Heart left ventricle (tissue), 16 donors: ENCODE data around the gene NUCB1. TPM values are rescaled to one million over a fixed set of nuclear protein-coding genes. Genes with fewer than 3 reads are reported as not detected.

ENCODE experiments used
- ATAC-seq, 4 donors: fragments of 200-7000 bp; cut with Tn5 transposase; one replicate each; pipeline ENCODE4 v1.9.1; 2020 to 2022; ENCODE audit warnings: moderate library complexity in 4 of 4, mild to moderate bottlenecking in 3 of 4, moderate number of reproducible peaks in 1 of 4
- DNase-seq, 5 donors: peaks; one replicate each; pipeline ENCODE4 v3.0.0-alpha.2; 2020
- H3K27ac ChIP-seq, 12 donors: fragments of 200-600 bp; sonication (generic) in 4 of 12; one replicate each; pipeline versions ENCODE4 v1.5.0 to v1.8.0; 2016 to 2022; ENCODE audit warnings: mild to moderate bottlenecking in 2 of 12
- H3K27me3 ChIP-seq, 9 donors: fragments of 200-600 bp; sonication (generic) in 2 of 9; one replicate each; pipeline versions ENCODE4 v1.5.1 to v1.8.0; 2016 to 2022; ENCODE audit warnings: mild to moderate bottlenecking in 3 of 9
- H3K36me3 ChIP-seq, 9 donors: fragments of 200-600 bp; sonication (generic) in 2 of 9; one replicate each; pipeline versions ENCODE4 v1.5.0 to v1.8.0; 2018 to 2022; ENCODE audit warnings: mild to moderate bottlenecking in 2 of 9
- H3K4me1 ChIP-seq, 12 donors: fragments of 200-600 bp; sonication (generic) in 4 of 12; one replicate each; pipeline versions ENCODE4 v1.5.0 to v1.8.0; 2016 to 2022; ENCODE audit warnings: mild to moderate bottlenecking in 3 of 12
- H3K4me3 ChIP-seq, 12 donors: fragments of 200-600 bp; sonication (generic) in 4 of 12; one replicate each; pipeline versions ENCODE4 v1.5.0 to v1.8.0; 2017 to 2022; ENCODE audit warnings: mild to moderate bottlenecking in 9 of 12, moderate library complexity in 4 of 12
- H3K9me3 ChIP-seq, 12 donors: fragments of 200-600 bp; sonication (generic) in 4 of 12; one replicate each; pipeline versions ENCODE4 v1.5.0 to v1.8.0; 2016 to 2022; ENCODE audit warnings: mild to moderate bottlenecking in 1 of 12
- CTCF ChIP-seq, 12 donors: fragments of 200-600 bp; sonication (generic) in 4 of 12; IDR thresholded peaks; one replicate each; pipeline versions ENCODE4 v1.5.0 to v1.8.0; 2018 to 2022; ENCODE audit warnings: antibody characterized with exemption in 12 of 12, mild to moderate bottlenecking in 5 of 12
- POLR2A ChIP-seq, 2 donors: fragments of 450-650 bp; IDR thresholded peaks; one replicate each; pipeline ENCODE4 v1.6.1; 2017; ENCODE audit warnings: antibody characterized with exemption in 2 of 2, mild to moderate bottlenecking in 2 of 2, moderate library complexity in 2 of 2
- WGBS, 4 donors: extraction: QIAGEN DNeasy Blood & Tissue Kit in 2 of 4; methylation state at CpG; one replicate each; pipeline versions ENCODE4 v1.1.5 to v1.1.7; 2013 to 2018; 5-methylcytosine and 5-hydroxymethylcytosine counted together
- intact Hi-C, 10 donors: fragments of 100-400 bp; cut with DNase I; formaldehyde crosslinking; loops; one replicate each; pipeline versions ENCODE4 v1.11.1 to v1.14.2; 2022
- polyA plus RNA-seq, 2 donors: library from polyadenylated mRNA; stranded (reverse); fragments of 200-250 nt; gene quantifications; one replicate each; pipeline ENCODE4 v1.2.3, GENCODE V29; 2013
- total RNA-seq, 9 donors: library from RNA; depleted of rRNA in 2 of 9; stranded (reverse); fragments of >200 nt in 2 of 9; fragmentation: NEBNext Ultra II Directional in 3 of 9; extraction: Animal tissue kit (Norgen Biotek cat#: 25700) in 3 of 9; gene quantifications; one replicate each; pipeline versions ENCODE4 v1.1.0 to v1.2.4, GENCODE V29; 2016 to 2023
- donor health status: ischemic (EF 13 %, LVEDD 7.1; RV severe dilation, severe dysfunction).
- donor health status: healthy with polysubstance abuse.
- donor health status: DM: no; HTN: yes; CAD: no.
- donor health status: DM: no; HTN: no; CAD: no.
- donor health status: ischemic (EF 25% LVEDD 6.9; RV normal size, moderate dysfunction).
- donor health status: ischemic (EF 25% LVEDD 5.7; RV mildly dilated, moderate dysfunction).
- donor health status: healthy.
- donor health status: DM: yes; HTN: yes; CAD: no.
- donor health status: ischemic (EF 35%, LVEDD 5.7; RV mildly dilated, moderate dysfunction).
- donor health status: nonischemic (EF 11% LVEDD 7.7; RV severe dilation, severe dysfunction).
- donor health status: DM: yes; HTN: yes; CAD: no.
- donor health status: PGD.
- donor health status: ischemic (EF 29% LVEDD 5.4; RV normal size, mild dysfunction).
- donor health status: nonischemic (EF 23%, LVEDD 6.1; RV moderate dilation, normal function).

The NUCB1 gene
- total and polyA plus RNA-seq, 11 donors, result 179 to 428 (median 286) TPM

- Histone ChIP-seq H3K4me1 (peaks cover 11 to 65% (median 37%) of the 10 kb centered on the region in 12 donors), H3K36me3 (peaks cover 0 to 48% (median 46%) of the 10 kb centered on the region in 9 donors), H3K4me3 (peak overlapping the region; percentile 75 to 99 (median 89)), H3K27ac (peak overlapping the region; percentile 98 to 100 (median 100)), H3K27me3 (no peaks in the 10 kb centered on the region), H3K9me3 (no peaks in the 10 kb centered on the region)
- DNase-seq (peak; percentile 78 to 92 (median 91)), ATAC-seq (peak; percentile 64 to 84 (median 71))
- WGBS, 4 donors, result 0 to 2% (median 1%) methylated on average over 14 of the region's 14 CpGs
- no peak for TF ChIP-seq CTCF (IDR thresholded peaks at IDR 0.05)
- TF ChIP-seq POLR2A (IDR thresholded peaks at IDR 0.05), result no peak
- intact Hi-C loops, result loop anchor here in 7 of 10 donors (1.0 to 10.0 kb wide), 6 partner anchors 23 to 282 kb away; partner anchors contain the start of genes FTL (in 7 of the 7), NUCB1 (in 3 of the 7), HRC (in 1 of the 7) and TRPM4 (in 1 of the 7)
Measured at GRCh38 chr19:48872884-48873475, 27.1 kb upstream of the NUCB1 start.

GRCh38 chr19:48873476-48874302 is 26.4 kb upstream of the NUCB1 start:
- no peak for TF ChIP-seq CTCF (IDR thresholded peaks at IDR 0.05)
- no peak for TF ChIP-seq POLR2A (IDR thresholded peaks at IDR 0.05)
- intact Hi-C loops, result loop anchor here in 8 of 10 donors (1.0 to 10.0 kb wide), 6 partner anchors 23 to 281 kb away; partner anchors contain the start of genes FTL (in 8 of the 8), NUCB1 (in 4 of the 8), HRC (in 1 of the 8) and TRPM4 (in 1 of the 8)
- 10 to 25% (median 16%) methylated on average over 14 of the region's 14 CpGs for WGBS, 4 donors
- peaks cover 0 to 55% (median 49%) of the 10 kb centered on the region in 9 donors for H3K36me3 ChIP-seq
- ATAC-seq, result peak; percentile 0 to 8 (median 4)
- peak in 2 of 5 donors; percentile 23 to 41 for DNase-seq
- no peaks in the 10 kb centered on the region for H3K27me3 ChIP-seq
- peak overlapping the region; percentile 75 to 99 (median 89) for H3K4me3 ChIP-seq
- peak overlapping the region; percentile 98 to 100 (median 100) for H3K27ac ChIP-seq
- peaks cover 11 to 65% (median 38%) of the 10 kb centered on the region in 12 donors for H3K4me1 ChIP-seq
- H3K9me3 ChIP-seq, result no peaks in the 10 kb centered on the region

GRCh38 chr19:48874303-48875135 is 25.6 kb upstream of the NUCB1 start:
- 5 to 9% (median 7%) methylated on average over 17 of the region's 17 CpGs for WGBS, 4 donors
- peaks cover 11 to 68% (median 41%) of the 10 kb centered on the region in 12 donors for H3K4me1 ChIP-seq
- DNase-seq, result peak in 4 of 5 donors; percentile 35 to 77 (median 48)
- peak in 1 of 4 donors; percentile 3 for ATAC-seq
- no peaks in the 10 kb centered on the region for H3K27me3 ChIP-seq
- intact Hi-C loops, result loop anchor here in 7 of 10 donors (2.0 to 10.0 kb wide), 6 partner anchors 26 to 280 kb away; partner anchors contain the start of genes FTL (in 4 of the 7), HRC (in 1 of the 7), NUCB1 (in 1 of the 7) and TRPM4 (in 1 of the 7)
- no peak for TF ChIP-seq POLR2A (IDR thresholded peaks at IDR 0.05)
- no peak for TF ChIP-seq CTCF (IDR thresholded peaks at IDR 0.05)
- peak overlapping the region; percentile 98 to 100 (median 100) for H3K27ac ChIP-seq
- no peaks in the 10 kb centered on the region for H3K9me3 ChIP-seq
- peak overlapping the region; percentile 75 to 99 (median 89) for H3K4me3 ChIP-seq
- H3K36me3 ChIP-seq, result peaks cover 0 to 62% (median 49%) of the 10 kb centered on the region in 9 donors
